NB4 (cell line): ENCODE measurements around the gene SPSB1.

Experiments used
- CTCF ChIP-seq: IDR thresholded peaks from one replicate; pipeline ENCODE4 v1.5.1; 2012; ENCODE audit warnings: low read depth, low read length
- POLR2A ChIP-seq: IDR thresholded peaks from 2 replicates; pipeline ENCODE4 v1.6.1; 2011; ENCODE audit warnings: mild to moderate bottlenecking; ENCODE audit not compliant: insufficient read length; ENCODE audit errors: extremely low read depth

- TF ChIP-seq CTCF (no peak), POLR2A (no peak)
Measured at GRCh38 chr1:9317072-9317471, 24.4 kb downstream of the SPSB1 start.
